Smooth muscle cell of the umbilical artery (primary cell): Measurements from ENCODE around the gene TEFM. TPM values are rescaled to one million over a fixed set of nuclear protein-coding genes. Genes with fewer than 3 reads are reported as not detected.

Experiments used
- total RNA-seq: library from RNA; depleted of rRNA; stranded (reverse); fragments of >200 nt; gene quantifications from 2 replicates; pipeline ENCODE4 v1.2.3, GENCODE V29; 2014

The TEFM gene, protein sequence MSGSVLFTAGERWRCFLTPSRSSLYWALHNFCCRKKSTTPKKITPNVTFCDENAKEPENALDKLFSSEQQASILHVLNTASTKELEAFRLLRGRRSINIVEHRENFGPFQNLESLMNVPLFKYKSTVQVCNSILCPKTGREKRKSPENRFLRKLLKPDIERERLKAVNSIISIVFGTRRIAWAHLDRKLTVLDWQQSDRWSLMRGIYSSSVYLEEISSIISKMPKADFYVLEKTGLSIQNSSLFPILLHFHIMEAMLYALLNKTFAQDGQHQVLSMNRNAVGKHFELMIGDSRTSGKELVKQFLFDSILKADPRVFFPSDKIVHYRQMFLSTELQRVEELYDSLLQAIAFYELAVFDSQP
- total RNA-seq = 8.0 and 13.1 TPM in 2 replicates

DNA sequence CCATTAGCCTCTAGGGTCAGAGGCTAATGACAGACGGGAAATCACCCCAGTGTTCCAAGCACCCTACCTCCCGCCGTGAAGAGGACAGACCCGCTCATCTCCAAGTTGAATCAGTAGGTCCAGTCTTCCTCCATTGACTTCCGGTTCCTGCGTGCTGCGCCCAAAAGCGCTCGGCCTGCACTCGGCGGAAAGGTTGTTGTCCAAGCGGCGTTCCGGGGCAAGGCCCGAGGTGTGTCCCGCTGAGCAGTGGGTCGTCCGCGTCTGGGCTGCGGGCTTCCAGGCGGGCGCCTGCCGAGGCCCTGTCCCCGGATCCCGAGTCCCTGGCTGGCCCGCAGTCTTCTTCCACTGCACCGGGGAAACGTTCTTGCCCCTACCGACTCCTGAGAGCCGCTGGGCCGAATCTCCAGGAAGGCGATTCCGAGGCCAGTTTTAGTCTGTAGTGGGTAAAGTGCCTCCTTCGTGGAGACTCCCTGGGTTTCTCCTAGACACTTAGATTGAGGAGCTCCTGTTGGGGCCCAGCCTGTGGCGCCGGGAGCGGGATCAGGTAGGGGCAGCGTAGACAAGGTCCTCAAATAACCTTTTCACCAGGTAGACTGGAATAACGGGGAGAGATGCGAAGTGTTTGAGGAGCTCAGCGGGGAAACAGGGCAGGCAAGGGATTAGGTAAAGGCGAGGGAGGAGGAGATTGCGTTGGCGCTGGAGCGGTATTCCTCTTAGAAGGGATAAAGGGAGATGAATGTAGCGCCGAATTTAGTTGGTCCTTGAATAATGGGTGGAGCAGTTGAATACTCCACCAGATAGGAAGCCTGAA is at the start of gene TEFM:
TSS of gene TEFM (minus strand) at position 138 of the 811 bp plus-strand sequence. CDS start at position 98, 40 bp downstream.

DNA sequence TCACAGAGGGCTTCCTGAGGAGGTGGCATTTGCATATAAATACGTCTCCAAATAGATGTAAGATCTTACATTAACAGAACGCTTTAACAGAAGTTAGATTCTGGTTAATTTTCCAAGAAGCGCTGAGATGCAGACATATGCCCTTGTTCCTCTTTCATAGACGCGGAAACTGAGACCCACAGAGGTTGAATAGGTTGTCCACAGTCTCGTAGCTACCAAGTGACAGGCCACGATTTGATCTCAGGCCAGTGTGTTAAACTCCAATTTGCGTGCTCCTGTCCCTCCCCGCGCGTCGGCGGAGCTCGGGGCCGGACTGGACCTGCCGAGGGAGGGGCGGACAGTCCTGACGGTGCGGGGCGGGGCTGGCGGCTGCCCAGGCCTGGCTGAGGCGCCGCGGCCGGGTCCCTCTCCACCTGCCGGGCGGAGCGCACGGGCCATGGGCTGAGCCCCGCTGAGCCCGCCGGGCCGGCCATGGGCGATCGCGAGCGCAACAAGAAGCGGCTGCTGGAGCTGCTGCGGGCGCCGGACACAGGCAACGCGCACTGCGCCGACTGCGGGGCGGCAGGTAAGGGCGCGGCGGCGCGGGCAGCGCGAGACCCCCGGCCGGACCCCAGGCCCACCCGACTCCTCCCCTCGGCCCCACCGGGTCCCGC is 15.6 kb upstream of the TEFM start, which contains the start of gene ADAP2:
TSS of gene ADAP2 (plus strand) at position 402 of the 653 bp plus-strand sequence. CDS start at position 472, 70 bp downstream.

Other genes with a start within 250 kb of the TEFM start
- gene CRLF3, start 81.5 kb downstream of the TEFM start, total RNA-seq = 16.6 and 21.6 TPM in 2 replicates
- 0.89 and 3.0 TPM in 2 replicates for gene ATAD5, start 74.3 kb downstream of the TEFM start, total RNA-seq
- 0.60 TPM in 1 of 2 replicates, not detected in the other for gene ADAP2, start 15.7 kb upstream of the TEFM start, total RNA-seq
- 6.8 and 7.8 TPM in 2 replicates for gene RNF135, start 64.8 kb upstream of the TEFM start, total RNA-seq
- 73.0 and 89.5 TPM in 2 replicates for gene NF1, start 188.7 kb upstream of the TEFM start, total RNA-seq